Body of pancreas (tissue), 4 donors: ENCODE data around the gene DENND1A.

Experiments
- POLR2A ChIP-seq, 3 donors: fragments of 450-650 bp; IDR thresholded peaks; one replicate each; pipeline ENCODE4 v1.6.1; 2016; ENCODE audit warnings: antibody characterized with exemption in 3 of 3, mild to moderate bottlenecking in 2 of 3
- TF ChIP-seq, protein P1 (sequence below), 7 experiments: fragments of 450-650 bp in 4 of 7; fragments of 200-600 bp in 3 of 7; sonication (generic) in 3 of 7; IDR thresholded peaks; one replicate each; pipeline ENCODE4 v1.5.1; 2016 to 2019; ENCODE audit warnings: antibody characterized with exemption in 7 of 7

GRCh38 chr9:123368023-123368422 lies 561.9 kb downstream of the DENND1A start:
- TF ChIP-seq POLR2A (IDR thresholded peaks at IDR 0.05) = no peak
- TF ChIP-seq, protein P1, sequence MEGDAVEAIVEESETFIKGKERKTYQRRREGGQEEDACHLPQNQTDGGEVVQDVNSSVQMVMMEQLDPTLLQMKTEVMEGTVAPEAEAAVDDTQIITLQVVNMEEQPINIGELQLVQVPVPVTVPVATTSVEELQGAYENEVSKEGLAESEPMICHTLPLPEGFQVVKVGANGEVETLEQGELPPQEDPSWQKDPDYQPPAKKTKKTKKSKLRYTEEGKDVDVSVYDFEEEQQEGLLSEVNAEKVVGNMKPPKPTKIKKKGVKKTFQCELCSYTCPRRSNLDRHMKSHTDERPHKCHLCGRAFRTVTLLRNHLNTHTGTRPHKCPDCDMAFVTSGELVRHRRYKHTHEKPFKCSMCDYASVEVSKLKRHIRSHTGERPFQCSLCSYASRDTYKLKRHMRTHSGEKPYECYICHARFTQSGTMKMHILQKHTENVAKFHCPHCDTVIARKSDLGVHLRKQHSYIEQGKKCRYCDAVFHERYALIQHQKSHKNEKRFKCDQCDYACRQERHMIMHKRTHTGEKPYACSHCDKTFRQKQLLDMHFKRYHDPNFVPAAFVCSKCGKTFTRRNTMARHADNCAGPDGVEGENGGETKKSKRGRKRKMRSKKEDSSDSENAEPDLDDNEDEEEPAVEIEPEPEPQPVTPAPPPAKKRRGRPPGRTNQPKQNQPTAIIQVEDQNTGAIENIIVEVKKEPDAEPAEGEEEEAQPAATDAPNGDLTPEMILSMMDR (IDR thresholded peaks at IDR 0.05) = no peak
